Fibroblast of mammary gland (primary cell): ENCODE data around the gene FAM180A.
"Not testable (repeated sequence)": the region's sequence is repeated elsewhere in the genome, so short reads cannot be mapped to it uniquely, and the experiment has no call there.

ENCODE experiments used
- DNase-seq: peaks from one replicate; pipeline ENCODE4 v3.0.0-alpha.2; 2010; ENCODE audit warnings: low read depth
- H3K4me3 ChIP-seq: 2 replicates; pipeline ENCODE4 v1.5.1; 2011; ENCODE audit warnings: low read depth, mild to moderate bottlenecking, low read length, moderate library complexity; ENCODE audit not compliant: control insufficient read depth
- CTCF ChIP-seq: conservative IDR thresholded peaks from 2 replicates; pipeline ENCODE4 v1.5.1; 2011; ENCODE audit warnings: low read depth, low read length, inconsistent platforms; ENCODE audit not compliant: control insufficient read depth, insufficient read depth

FAM180A gene

GRCh38 chr7:135784013-135784412 is 35.4 kb upstream of the FAM180A start:
- no peak overlapping the region for H3K4me3 ChIP-seq
- no peak for DNase-seq
- TF ChIP-seq CTCF = no peak

GRCh38 chr7:135782801-135783200 is 34.2 kb upstream of the FAM180A start:
- no peak for DNase-seq
- H3K4me3 ChIP-seq = no peak overlapping the region
- no peak for TF ChIP-seq CTCF

- no peak for DNase-seq
- TF ChIP-seq CTCF = no peak
- no peak overlapping the region for H3K4me3 ChIP-seq
Observed at GRCh38 chr7:135782377-135782776, 33.8 kb upstream of the FAM180A start.

- no peak overlapping the region for H3K4me3 ChIP-seq
- TF ChIP-seq CTCF = no peak
- DNase-seq = no peak
Observed at GRCh38 chr7:135777626-135778398, 29.2 kb upstream of the FAM180A start.

- DNase-seq, H3K4me3 ChIP-seq: not testable (repeated sequence)
Observed at GRCh38 chr7:135775915-135776314, 27.3 kb upstream of the FAM180A start.

- no peak for TF ChIP-seq CTCF
- no peak overlapping the region for H3K4me3 ChIP-seq
- DNase-seq = no peak
Observed at GRCh38 chr7:135775230-135775629, 26.6 kb upstream of the FAM180A start.

GRCh38 chr7:135774284-135774683 is 25.7 kb upstream of the FAM180A start:
- TF ChIP-seq CTCF = no peak
- H3K4me3 ChIP-seq = no peak overlapping the region
- no peak for DNase-seq
